ENCODE measurements around the gene ZNF195. TPM values are rescaled to one million over a fixed set of nuclear protein-coding genes. Genes with fewer than 3 reads are reported as not detected.

ZNF195 gene
- total RNA-seq, 1 donor from 2014 or later = 54.8 TPM

- Mint-ChIP-seq H3K27me3 (peaks cover 25% of the 10 kb centered on the region), H3K27ac (no peak overlapping the region), H3K9me3 (no peaks in the 10 kb centered on the region), H3K4me3 (no peak overlapping the region), H3K36me3 (ENCODE audit: low read depth) (peaks cover 13% of the 10 kb centered on the region), H3K4me1 (peaks cover 25% of the 10 kb centered on the region)
- intact Hi-C loops (cut with micrococcal nuclease) = no loop called here
- POLR2A ChIA-PET = interaction anchor here (0.6 kb wide), 1 partner anchor 15 kb away, joined by 4 read pairs; no protein-coding TSS in a partner anchor
- ATAC-seq (ENCODE audit: low read depth) (no peak), DNase-seq (no peak)
- TF ChIP-seq CTCF (IDR thresholded peaks at IDR 0.05) = no peak
- CTCF ChIA-PET = no interaction called here
These were observed 2.8 kb upstream of the ZNF195 start for GRCh38 chr11:3381794-3382193.

- H3K36me3 Mint-ChIP-seq (ENCODE audit: low read depth) = peaks cover 20% of the 10 kb centered on the region
- H3K9me3 Mint-ChIP-seq = no peaks in the 10 kb centered on the region
- CTCF ChIA-PET = interaction anchor here (0.5 kb wide), 1 partner anchor 40 kb away, joined by 3 read pairs; no protein-coding TSS in a partner anchor
- ATAC-seq (ENCODE audit: low read depth) = no peak
- DNase-seq = no peak
- no peak overlapping the region for H3K27ac Mint-ChIP-seq
- peaks cover 33% of the 10 kb centered on the region for H3K4me1 Mint-ChIP-seq
- no peak overlapping the region for H3K4me3 Mint-ChIP-seq
- TF ChIP-seq CTCF (IDR thresholded peaks at IDR 0.05) = no peak
- peaks cover 19% of the 10 kb centered on the region for H3K27me3 Mint-ChIP-seq
- POLR2A ChIA-PET = no interaction called here
- intact Hi-C loops (cut with micrococcal nuclease) = no loop called here
These were observed 2.0 kb upstream of the ZNF195 start for GRCh38 chr11:3380706-3381545.

DNA sequence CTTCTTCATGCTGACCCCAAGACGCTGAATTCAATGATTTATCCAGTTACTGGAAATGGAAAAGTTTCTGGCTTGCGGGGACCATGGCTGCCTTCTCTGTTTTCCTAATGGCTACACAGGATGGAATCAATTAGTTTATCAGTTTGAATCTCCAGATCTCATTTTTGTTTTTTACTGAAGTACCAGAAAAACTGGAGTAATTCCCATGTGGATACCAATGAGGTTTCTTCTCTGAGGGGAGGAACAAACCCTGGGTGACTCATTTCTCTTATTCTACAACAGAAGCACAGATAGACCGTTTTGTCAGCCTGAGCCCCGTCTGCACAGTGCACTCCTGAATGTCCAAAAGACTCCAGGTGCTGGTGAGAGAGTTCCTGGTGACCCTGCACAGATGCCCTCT is 3.4 kb downstream of the ZNF195 start:
- intact Hi-C loops (cut with micrococcal nuclease) = no loop called here
- POLR2A ChIA-PET = no interaction called here
- no peak overlapping the region for H3K27ac Mint-ChIP-seq
- H3K9me3 Mint-ChIP-seq = no peaks in the 10 kb centered on the region
- CTCF ChIA-PET = no interaction called here
- peaks cover 45% of the 10 kb centered on the region for H3K4me1 Mint-ChIP-seq
- H3K4me3 Mint-ChIP-seq = no peak overlapping the region
- H3K36me3 Mint-ChIP-seq (ENCODE audit: low read depth) = peaks cover 71% of the 10 kb centered on the region
- DNase-seq = no peak
- ATAC-seq (ENCODE audit: low read depth) = no peak
- TF ChIP-seq CTCF (IDR thresholded peaks at IDR 0.05) = no peak
- H3K27me3 Mint-ChIP-seq = no peaks in the 10 kb centered on the region

DNA sequence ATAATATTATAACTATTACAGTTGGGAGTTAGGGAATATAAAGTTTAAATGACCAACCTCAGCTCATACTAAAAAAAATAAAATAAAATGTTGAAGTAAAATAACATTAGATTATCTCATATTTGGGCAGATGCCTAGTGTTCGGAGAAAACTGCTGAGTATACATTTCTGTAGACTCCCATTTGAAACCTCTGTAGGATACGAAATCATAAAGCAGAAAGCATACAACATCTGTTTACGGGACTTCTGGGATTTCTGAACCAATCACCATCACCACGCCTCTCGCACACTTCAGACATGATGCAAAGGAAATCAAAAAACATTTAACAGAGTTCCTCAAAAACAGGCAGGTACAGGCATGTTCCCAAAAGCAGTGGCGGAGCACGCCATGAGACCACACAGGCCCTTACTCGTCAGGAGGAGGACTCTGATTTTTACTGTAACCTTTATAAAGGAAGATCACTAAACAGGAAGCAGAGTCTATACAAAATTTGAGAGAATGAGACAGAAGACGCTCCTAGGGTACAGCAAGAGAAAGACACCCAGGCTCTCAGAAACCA is 8.6 kb downstream of the ZNF195 start:
- DNase-seq (no peak), ATAC-seq (ENCODE audit: low read depth) (no peak)
- Mint-ChIP-seq H3K36me3 (ENCODE audit: low read depth) (peaks cover 89% of the 10 kb centered on the region), H3K9me3 (peaks cover 10% of the 10 kb centered on the region), H3K4me1 (peaks cover 6% of the 10 kb centered on the region), H3K4me3 (no peak overlapping the region), H3K27ac (no peak overlapping the region), H3K27me3 (no peaks in the 10 kb centered on the region)
- POLR2A ChIA-PET = interaction anchor here (1.0 kb wide), 1 partner anchor 53 kb away, joined by 3 read pairs; no protein-coding TSS in a partner anchor
- intact Hi-C loops (cut with micrococcal nuclease) = no loop called here
- no peak for TF ChIP-seq CTCF (IDR thresholded peaks at IDR 0.05)
- CTCF ChIA-PET = no interaction called here

- ChIA-PET CTCF (no interaction called here), POLR2A (no interaction called here)
- DNase-seq = no peak
- H3K27me3 Mint-ChIP-seq = no peaks in the 10 kb centered on the region
- H3K4me3 Mint-ChIP-seq = no peak overlapping the region
- peaks cover 92% of the 10 kb centered on the region for H3K36me3 Mint-ChIP-seq (ENCODE audit: low read depth)
- no peak for TF ChIP-seq CTCF (IDR thresholded peaks at IDR 0.05)
- H3K9me3 Mint-ChIP-seq = peaks cover 17% of the 10 kb centered on the region
- intact Hi-C loops (cut with micrococcal nuclease) = no loop called here
- H3K4me1 Mint-ChIP-seq = peaks cover 3% of the 10 kb centered on the region
- no peak for ATAC-seq (ENCODE audit: low read depth)
- H3K27ac Mint-ChIP-seq = no peak overlapping the region
These were observed 9.6 kb downstream of the ZNF195 start for GRCh38 chr11:3369366-3369765.

Measured in activated B cell treated with CpG ODN at 0.5 μM for 24 hours (primary cell).